ENCODE data around the gene PKNOX2.

The PKNOX2 gene

DNA sequence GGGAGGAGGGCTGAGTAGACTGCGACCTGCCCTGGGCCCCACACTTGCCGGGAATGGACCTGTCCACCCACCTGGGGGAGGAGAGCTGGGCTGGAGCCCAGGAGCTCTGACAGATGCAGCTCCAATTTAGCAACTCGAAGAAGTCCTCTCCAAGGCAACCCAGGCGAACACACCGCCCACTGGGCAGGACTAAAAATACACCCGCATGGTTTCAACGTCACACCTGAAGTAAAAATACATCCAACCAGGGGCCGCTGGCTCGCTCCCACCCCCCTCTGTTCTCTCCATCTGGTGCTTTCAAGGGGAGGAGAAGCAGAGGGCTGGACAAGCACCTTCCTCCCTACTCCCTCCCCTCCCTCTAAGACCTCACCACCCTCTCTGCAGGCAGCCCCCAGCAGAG, 211.6 kb downstream of the PKNOX2 start:
- no peak for DNase-seq (ENCODE audit: extremely low read depth in 1 of 2, low read depth in 1 of 2)

DNA sequence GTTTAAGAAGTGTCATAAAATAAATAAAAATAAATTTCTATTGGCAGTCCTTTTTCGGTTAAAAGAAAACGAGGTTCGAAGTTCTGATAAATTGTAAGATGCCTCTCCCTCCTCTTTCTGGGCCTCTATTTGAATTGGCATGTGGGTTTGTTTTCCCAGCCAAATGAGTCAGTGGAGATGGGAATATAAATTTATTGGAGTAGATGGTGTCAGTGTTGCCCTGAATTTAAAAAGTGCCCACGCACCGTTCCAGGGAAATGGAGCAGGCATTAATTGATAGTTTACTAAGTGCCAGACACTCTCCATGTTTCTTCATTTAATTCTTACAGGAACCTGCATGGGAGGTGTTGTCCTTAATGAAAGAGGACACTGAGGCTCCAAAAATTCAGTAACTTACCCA, 212.3 kb downstream of the PKNOX2 start:
- no peak for DNase-seq (ENCODE audit: extremely low read depth in 1 of 2, low read depth in 1 of 2)

DNA sequence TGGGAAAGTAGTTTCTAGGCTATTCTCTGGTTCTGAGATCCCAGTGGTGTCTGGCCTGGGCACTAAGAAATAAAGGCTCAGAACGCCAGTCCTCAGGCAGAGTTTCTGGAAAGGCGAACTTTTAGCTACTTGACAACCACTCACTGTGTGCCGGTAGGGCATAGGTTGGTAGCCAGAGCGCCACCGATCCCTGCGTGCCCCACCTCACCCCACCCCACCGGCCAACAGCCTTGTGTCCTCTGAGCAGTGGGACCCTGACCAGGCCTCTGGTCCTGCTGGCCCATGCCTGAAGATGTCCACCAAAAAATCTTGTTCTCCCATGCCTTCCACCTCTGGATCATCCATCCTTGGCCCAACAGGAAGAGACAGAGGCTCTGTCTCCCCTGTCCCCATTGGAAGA, 213.5 kb downstream of the PKNOX2 start:
- no peak for DNase-seq (ENCODE audit: extremely low read depth in 1 of 2, low read depth in 1 of 2)

DNA sequence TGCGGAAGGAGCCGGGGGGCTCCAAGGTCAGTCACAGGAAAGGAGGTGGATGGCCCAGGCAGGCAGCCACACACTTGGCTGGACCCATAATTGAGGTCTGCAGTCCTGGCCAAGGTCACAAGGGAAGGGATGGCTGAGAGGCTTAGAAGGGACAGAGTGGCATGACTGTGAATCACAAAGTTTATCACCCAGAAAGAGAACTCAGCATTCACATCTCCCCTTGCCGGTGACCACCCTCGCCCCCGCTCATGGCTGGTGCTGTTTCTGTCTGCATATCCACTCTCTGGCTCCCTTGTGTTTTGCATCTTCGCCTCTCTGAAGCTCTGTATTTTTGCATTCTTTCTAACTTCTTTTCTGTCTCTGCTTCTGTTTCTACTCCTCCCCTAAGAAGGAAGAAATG, 214.0 kb downstream of the PKNOX2 start:
- no peak for DNase-seq (ENCODE audit: extremely low read depth in 1 of 2, low read depth in 1 of 2)

DNA sequence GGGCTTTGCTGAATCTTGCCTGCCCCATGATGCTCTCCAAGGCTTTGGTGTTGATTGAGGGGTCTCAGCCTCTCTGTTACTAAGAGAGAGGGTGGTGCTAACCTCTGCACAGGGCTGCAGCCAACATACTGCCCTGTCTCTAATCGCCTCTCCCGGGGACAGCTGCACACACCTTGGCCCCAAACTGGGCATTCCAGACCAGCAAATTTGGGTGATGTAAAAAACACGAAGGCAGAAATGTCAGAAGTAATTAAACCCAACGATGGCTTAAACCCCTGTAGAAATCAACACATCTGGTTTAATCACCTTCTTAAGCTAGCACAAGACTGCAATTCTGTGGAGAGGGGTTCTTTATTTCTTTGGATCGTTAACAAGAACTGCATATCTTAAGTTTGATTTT, 215.0 kb downstream of the PKNOX2 start:
- no peak for DNase-seq (ENCODE audit: extremely low read depth in 1 of 2, low read depth in 1 of 2)

DNA sequence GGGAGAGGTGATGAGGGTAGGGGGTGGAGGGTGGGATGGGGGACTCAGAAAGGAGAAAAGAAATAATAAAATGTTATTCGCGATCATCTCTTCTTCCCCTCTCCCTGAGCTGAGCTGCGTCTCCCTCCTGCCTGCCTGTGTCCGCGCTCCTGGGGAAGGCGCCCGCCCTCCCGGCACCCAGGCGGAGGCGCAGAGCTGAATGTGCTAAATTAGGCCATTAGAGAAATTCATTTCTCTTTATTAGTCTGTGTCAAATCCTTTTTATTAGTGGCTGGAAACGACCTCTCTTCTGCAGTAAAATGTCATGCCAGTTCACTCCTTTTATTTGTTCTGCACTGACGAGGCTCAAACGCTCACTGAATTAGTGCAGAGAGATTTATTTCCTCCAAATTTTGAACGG, 215.4 kb downstream of the PKNOX2 start:
- DNase-seq (ENCODE audit: extremely low read depth in 1 of 2, low read depth in 1 of 2) = no peak

DNA sequence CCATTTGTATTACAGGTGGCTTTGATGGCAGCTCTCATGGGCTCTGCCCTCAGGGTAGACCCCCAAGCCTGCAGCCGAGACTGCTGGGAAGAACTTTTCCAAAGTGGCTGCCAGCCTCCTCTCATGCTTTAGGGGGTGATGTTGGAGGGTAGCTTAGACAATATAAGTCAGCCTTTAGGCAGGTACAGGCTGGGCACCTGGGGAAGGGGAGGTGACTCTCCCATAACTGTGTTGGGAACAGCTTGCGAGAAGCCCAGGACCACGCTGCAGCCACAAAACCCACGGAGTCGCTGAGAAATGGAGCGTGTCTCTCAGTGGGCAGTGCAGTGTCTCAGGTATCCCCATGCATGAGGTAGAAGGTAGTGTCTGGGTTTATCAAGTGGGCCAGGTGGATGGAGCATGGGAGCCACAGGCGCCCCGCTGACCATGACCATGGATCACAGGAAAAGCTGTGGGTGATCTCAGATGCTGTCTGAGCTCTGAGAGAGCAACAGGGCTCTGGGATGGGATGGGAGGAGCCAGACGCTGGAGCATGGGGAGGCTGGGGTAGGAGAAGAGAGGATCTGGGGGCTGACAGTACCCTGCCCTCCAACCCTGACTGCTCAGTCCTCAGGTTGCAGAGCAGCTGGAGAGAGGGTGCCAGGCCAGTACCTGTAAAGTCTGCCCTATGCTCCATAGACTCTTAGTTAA, 216.3 kb downstream of the PKNOX2 start:
- no peak for DNase-seq (ENCODE audit: extremely low read depth in 1 of 2, low read depth in 1 of 2)

DNA sequence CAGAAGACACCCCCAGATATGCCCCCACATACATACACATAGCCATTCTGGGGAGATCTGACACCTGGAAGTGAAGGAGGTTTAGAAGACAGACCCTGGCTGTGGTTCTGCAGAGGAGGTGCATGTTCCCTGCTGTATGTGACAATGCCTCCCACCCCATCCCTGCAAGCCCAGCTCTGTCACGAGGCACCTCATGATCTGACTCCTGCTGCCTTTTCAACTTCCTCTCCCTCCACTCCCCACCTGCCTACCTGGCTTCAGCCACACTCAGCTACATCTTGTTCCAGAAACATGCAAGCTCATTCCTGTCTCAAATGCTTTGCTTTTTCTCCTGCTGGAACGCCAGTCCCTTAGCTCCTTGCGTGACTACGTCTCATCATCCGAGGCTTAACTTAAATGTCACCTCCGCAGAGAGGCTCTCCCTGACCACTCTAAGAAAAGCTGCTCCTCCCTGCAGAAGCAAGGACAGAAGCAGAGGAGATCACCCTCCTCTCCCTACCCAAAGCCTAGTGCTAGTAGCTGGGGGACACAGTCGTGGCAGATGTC, 217.0 kb downstream of the PKNOX2 start:
- no peak for DNase-seq (ENCODE audit: extremely low read depth in 1 of 2, low read depth in 1 of 2)

DNA sequence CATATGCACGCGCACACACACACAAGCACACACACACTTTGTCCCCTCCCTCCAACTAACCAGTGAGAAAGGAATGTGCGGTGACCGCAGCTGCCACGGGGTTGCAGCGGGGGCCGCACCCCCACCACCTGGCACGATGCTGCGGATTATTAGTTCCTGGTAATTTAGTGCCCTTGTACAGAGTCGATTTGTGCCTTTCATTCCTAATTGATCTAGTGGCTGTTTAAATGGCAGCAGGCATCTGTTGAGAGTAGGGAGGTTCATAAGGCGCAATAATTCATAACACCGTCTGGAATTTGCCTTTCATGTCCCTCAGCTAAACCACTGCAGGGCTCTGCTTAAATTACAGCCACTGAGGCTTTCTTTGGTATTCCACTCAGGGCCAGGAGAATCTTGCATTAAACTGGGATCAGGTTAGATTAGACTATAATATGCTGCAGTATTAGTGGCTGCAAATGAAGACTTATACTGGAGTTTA, 217.8 kb downstream of the PKNOX2 start:
- DNase-seq (ENCODE audit: extremely low read depth in 1 of 2, low read depth in 1 of 2) = no peak

DNA sequence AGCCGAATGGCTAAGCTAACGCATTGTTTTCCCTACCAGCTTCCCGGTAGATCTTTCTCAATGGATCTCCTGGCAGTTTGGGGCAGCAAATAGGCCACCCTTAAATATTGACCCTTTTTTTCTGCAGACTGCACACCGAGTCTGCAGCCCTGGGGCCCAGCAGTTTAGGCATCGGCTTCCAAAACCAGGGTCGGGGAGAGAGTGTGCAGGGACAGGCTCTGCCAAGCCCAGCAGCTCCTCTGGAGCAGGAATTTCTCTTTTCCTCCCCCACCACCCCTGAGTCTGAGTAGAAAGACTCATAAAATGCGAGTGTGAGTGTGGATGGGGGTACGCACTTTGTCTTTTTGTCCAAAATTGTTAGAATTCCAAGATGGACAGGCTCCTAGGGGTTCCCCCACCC, 218.3 kb downstream of the PKNOX2 start:
- no peak for DNase-seq (ENCODE audit: extremely low read depth in 1 of 2, low read depth in 1 of 2)

DNA sequence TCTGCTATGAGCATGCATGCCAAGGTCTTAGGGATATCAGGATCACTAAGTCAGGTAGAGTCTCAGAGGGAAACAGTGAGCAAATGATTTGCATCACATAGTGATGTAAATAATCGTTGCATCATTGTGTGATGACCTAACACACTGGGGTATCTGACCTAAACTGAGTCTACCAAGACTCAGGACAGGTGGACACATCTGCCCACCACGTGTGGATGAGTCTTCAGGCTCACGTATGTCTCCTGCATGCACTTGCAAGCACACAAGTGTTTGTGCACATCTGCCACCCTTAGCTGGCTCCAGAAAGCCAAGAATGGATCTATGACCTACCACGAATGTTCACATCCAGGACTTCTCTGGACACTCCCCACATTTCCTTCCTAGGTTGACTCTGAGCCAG, 220.3 kb downstream of the PKNOX2 start:
- no peak for DNase-seq (ENCODE audit: extremely low read depth in 1 of 2, low read depth in 1 of 2)

DNA sequence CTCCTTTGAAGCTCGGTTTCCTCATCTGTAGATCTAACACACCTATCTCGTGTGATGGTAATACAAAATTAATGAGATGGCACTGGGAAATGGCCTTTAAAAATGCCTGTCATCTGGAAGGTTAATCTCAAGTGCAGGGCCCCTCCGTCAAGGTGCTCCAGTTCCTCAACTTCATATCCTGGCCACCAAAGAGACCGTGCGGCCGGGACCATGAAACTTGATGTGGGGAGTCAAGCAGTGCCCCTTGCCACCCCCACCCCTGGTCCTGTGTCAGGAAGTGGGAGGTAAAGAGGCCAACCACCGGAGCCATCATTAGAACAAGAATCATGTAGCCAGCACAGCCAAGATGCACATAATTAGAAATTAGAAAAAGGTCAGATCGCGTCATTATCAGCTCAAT, 223.3 kb downstream of the PKNOX2 start:
- no peak for DNase-seq (ENCODE audit: extremely low read depth in 1 of 2, low read depth in 1 of 2)

DNA sequence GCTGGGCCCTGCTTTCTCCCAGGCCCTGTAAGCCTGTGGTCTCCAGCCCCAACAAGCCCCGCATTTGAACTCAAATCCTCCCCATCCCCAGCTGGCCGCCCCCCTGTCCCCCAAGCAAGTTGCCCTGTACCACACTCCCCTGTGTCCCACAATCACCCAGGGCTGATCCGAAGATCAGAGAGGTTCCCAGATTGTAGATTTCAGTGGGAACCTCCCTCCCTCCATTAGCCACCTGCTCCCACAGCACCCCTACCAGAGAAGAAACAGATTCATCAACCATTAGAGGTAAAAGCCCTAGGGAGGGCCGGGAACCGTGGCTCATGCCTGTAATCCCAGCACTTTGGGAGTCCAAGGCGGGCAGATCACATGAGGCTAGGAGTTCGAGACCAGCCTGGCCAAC, 224.1 kb downstream of the PKNOX2 start:
- no peak for DNase-seq (ENCODE audit: extremely low read depth in 1 of 2, low read depth in 1 of 2)

DNA sequence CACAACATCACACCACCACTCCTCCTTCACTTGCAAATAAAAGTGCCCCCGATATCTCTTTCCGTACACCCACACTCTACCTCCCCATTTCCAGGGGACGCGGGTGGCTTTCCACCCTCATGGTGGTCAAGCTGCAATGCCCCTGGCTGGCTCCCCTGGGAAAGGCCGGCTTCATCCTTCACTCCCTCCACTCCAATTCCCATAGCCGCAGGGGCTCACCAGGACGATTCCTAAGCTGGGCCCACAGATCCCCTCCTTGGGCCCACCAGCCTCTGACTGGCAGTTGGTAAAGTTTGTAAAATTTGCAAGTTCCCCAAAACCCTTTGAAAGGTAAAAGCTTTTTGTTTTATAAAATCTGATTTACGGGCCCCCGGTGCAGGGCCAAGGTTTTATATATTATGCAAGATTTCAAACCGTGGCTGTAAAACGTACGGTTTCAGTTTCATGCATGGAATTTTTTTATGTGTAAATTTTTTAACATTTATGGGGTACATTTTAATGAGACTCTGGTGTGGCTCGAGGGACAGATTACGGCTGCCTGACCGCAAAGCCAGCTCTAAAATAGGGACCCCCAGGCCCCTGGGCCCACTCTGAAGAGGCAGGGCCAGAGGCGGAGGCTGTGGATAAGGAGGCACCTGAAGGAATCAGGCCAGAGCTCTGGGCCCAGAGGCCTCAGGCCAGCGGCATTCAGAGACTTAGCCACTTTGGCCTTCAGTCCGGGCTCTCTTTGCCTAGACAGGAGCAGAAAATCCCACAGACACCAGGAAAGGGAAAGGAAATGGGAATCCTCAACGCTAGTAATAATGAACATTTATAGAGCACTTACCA, 225.0 kb downstream of the PKNOX2 start:
- no peak for DNase-seq (ENCODE audit: extremely low read depth in 1 of 2, low read depth in 1 of 2)

DNA sequence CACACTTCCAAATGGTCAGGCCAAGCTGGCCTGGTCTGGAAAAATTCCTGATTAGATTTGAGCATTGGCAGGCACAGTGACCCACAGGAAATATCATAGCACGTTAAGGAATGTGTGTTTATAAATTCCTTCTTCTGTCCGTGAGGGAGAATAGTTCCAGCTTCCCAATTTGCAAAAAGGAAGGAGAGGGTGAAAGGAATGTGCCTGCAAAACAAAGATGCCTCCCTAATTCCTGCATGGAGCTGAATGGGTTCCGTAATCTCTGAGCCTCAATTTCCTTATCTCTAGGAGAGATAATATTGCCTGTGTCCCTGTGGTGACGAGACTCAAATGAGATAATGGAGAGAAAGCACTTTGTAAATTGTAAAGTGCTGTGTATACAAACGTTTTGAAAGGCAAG, 226.4 kb downstream of the PKNOX2 start:
- DNase-seq (ENCODE audit: extremely low read depth in 1 of 2, low read depth in 1 of 2) = no peak

DNA sequence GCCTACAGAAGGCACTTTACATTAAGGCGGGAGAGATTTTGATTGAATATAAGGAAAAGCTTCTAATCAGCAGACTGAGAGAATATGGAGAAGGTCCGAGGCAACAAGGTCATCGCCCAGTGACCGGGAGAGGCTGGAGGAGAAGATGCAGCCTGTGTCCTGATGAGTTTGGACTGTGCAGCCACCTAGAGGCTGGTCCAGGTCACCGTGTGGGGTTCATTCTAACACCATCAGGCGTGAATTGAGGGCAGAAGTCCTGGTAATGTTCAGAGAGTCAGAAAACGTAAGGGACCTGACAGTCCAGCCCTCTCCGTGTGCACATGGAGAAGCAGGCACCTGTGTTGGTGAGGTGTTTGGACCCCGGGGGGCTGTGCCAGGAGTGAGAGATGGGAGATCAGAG, 228.8 kb downstream of the PKNOX2 start:
- DNase-seq (ENCODE audit: extremely low read depth in 1 of 2, low read depth in 1 of 2) = no peak

DNA sequence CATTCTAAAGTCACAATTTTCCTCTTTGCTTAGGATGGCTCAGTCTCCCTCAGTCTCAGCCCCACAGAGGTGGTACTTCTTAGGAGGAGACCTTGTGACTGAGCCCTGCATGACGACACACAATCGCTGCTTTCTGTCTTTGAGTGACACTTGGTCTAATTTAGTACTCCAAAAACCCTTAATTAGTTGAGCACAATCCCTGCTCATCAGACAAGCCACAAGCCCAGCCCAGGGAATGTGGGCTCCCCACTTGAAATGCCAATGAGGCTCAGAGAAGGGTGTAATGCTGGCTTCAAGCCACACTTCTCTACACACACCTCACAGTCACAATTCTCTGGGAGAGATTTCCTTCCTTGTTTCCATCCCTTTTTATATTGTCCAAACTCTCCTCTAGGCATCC, 229.7 kb downstream of the PKNOX2 start:
- no peak for DNase-seq (ENCODE audit: extremely low read depth in 1 of 2, low read depth in 1 of 2)

DNA sequence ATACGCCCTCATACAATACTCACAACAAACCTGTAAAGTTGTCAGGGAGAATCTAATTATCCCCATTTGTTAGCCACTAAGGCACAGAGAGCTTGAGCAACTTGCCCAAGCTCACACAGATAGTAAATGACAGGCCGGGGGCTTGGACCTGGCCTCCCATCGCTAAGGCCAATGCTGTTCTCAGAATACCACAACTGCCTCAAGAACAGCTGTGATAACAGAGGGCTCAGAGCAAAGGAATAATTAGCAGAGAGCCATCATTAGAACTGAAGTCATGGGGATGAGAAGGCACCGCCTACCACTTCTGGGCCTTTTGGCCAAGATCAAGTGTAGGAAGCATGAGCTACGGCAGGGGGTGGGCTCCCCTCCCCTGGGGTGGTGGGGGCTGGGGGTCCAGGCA, 232.9 kb downstream of the PKNOX2 start:
- DNase-seq (ENCODE audit: extremely low read depth in 1 of 2, low read depth in 1 of 2) = no peak

DNA sequence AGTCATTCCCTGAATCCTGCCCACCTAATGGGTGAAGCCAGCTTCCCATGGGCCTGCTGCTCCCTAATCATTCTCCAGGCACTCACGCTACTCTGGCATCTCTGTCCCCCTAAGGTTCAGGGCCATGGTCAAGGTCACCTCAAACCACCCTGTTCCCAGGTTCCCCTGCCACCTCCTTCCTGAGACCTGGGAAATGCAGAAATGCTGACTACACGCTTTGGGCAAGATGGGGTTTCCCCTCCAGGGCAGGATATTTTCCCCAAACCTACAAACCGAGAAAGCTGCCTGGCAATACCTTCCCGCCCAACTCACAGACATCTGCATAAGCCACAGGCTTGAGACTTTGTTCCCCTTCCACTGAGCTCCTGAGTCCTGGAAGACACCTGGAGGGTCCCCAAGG, 233.9 kb downstream of the PKNOX2 start:
- DNase-seq (ENCODE audit: extremely low read depth in 1 of 2, low read depth in 1 of 2) = no peak

DNA sequence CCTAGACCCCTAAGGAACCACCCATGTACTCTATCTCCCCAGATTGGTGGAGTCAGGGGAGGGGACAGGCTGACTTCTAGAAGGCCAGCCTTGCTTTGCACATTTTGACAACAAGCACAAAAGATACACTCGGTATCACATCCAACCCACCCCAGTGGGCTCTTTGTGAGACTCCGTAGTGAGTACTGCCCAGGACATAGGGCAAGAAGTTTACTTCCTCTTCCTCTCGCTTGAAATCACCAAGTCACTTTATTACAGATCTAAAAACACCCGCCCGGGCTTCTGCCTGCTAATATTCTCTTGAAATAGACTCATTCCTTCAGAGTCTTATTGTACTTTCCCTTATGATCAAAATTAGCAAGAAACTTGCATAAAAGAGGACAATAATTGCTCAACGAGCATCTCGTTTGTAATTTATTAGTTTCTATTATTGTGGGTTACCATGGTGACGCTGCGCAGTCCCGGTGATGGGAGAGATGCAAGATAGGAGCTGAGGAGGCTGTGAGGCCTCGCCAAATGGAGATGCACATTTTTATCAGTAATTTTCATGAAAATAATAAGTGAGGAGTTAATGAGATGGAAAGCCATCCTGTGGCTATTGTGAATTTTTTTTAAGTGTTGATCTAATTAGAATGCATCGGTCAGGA, 234.6 kb downstream of the PKNOX2 start:
- no peak for DNase-seq (ENCODE audit: extremely low read depth in 1 of 2, low read depth in 1 of 2)

DNA sequence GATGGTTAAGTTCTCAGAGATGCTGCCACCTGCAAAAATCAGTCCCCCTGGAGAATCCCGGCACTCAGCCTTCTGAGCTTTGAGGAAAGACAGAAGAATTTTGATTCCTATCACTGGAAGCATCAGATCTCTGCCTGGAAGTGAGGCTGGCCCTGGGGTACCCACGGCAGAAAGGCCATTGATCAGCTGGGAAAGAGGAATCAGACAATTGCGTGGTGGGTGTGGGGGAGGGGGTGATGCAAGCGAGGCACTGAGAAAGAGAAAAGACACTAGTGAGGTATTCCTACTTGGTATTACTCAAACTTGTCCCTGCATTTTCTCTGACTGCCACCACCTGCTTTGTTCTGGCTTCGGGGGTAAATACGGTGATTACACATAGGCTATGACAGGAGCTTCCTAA, 235.4 kb downstream of the PKNOX2 start:
- no peak for DNase-seq (ENCODE audit: extremely low read depth in 1 of 2, low read depth in 1 of 2)

DNA sequence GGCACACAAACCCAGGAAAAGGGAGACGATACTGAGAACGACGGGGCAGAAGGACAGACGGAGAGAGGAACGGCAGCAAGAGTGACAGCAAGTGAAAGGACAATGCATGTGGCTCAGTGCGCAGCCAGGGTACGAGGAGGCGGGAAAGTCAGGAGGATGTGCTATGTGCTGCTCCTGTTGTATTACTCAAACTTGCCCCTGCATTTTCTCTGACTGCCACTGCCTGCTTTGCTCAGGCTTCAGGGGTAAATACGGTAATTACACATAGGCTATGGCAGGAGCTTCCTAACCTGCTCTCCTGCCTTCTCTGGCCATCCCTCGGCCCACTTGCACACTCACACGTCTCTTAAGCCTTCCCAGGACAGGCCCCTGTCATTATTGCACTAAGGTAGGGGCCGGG, 236.7 kb downstream of the PKNOX2 start:
- no peak for DNase-seq (ENCODE audit: extremely low read depth in 1 of 2, low read depth in 1 of 2)
